ENCODE results near the gene SETD1A.

DNA sequence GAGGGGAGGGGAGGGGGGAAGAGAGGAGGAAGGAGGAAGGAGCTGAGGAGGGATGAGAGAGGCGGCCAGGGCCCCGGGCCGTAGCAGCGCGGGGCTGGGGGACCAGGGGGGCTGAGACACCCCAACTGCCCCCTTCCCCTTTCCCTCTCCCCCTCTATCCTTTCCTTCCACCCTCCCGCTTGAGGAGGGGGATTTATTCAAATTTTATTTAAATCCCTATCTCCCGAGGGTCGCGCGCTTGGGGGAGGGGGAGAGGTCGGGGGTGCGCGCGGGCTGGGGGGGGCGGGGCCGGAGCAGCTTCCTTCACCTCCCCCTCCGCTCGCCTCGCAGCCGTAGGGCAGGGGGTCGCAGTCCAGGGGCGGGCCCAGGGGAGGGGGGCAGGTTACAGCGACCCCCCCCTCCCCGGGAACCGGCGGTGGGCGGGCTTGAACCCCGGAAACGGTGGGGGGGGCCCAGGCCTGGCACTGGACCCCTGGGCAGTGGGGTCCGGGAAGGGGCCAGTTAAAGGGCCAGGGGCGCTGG is 33.9 kb upstream of the SETD1A start, which contains the start of gene FBXL19:
- TF ChIP-seq, protein P1, sequence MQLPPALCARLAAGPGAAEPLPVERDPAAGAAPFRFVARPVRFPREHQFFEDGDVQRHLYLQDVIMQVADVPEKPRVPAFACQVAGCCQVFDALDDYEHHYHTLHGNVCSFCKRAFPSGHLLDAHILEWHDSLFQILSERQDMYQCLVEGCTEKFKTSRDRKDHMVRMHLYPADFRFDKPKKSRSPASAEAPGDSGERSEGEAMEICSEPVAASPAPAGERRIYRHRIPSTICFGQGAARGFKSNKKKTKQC (CRISPR knock-in tag; IDR thresholded peaks at IDR 0.05), result no peak
- TF ChIP-seq SMAD2 (IDR thresholded peaks at IDR 0.05; ENCODE audit: low read depth, low read length), result no peak
- no peak for TF ChIP-seq POU5F1 (IDR thresholded peaks at IDR 0.05; ENCODE audit: borderline replicate concordance, low read depth, low read length, partially characterized antibody)
- no peak for TF ChIP-seq HNRNPUL1 (IDR thresholded peaks at IDR 0.05; ENCODE audit: low read length)
- TF ChIP-seq, protein P2, sequence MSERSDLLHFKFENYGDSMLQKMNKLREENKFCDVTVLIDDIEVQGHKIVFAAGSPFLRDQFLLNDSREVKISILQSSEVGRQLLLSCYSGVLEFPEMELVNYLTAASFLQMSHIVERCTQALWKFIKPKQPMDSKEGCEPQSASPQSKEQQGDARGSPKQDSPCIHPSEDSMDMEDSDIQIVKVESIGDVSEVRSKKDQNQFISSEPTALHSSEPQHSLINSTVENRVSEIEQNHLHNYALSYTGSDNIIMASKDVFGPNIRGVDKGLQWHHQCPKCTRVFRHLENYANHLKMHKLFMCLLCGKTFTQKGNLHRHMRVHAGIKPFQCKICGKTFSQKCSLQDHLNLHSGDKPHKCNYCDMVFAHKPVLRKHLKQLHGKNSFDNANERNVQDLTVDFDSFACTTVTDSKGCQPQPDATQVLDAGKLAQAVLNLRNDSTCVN (CRISPR knock-in tag; IDR thresholded peaks at IDR 0.05), result no peak
